Ishikawa (cell line): ENCODE results near the gene COX6B2.

Source experiments
- MAX ChIP-seq: IDR thresholded peaks from 2 replicates; pipeline ENCODE4 v1.6.1; 2012
- REST ChIP-seq: IDR thresholded peaks from 2 replicates; pipeline ENCODE4 v1.6.1; 2012; ENCODE audit warnings: low read depth, mild to moderate bottlenecking
- TAF1 ChIP-seq: IDR thresholded peaks from 2 replicates; pipeline ENCODE4 v1.6.1; 2012; ENCODE audit warnings: low read depth, mild to moderate bottlenecking
- ZBTB7A ChIP-seq: IDR thresholded peaks from 2 replicates; pipeline ENCODE4 v1.6.1; 2012; ENCODE audit warnings: low read depth

- TF ChIP-seq TAF1 (no peak), MAX (no peak), ZBTB7A (no peak), REST (no peak)
These were observed 45.1 kb downstream of the COX6B2 start for GRCh38 chr19:55309448-55309847.
